GM18505 (cell line): ENCODE results near the gene APELA.

Experiments
- ATAC-seq: cut with Tn5 transposase; IDR thresholded peaks from one replicate; pipeline ENCODE4 v1.9.1; 2021; ENCODE audit not compliant: unreplicated experiment
- POLR2A ChIP-seq: IDR thresholded peaks from 4 replicates; pipeline ENCODE4 v1.6.1; 2011; ENCODE audit warnings: borderline replicate concordance; ENCODE audit not compliant: insufficient read depth, insufficient read length; ENCODE audit errors: extremely low read depth

APELA gene

GRCh38 chr4:164935363-164935762 is 58.4 kb downstream of the APELA start:
- peak; percentile 53 for ATAC-seq
- no peak for TF ChIP-seq POLR2A

- peak; percentile 58 for ATAC-seq
Observed at GRCh38 chr4:164935865-164936606, 59.1 kb downstream of the APELA start.

GRCh38 chr4:164937576-164938270 is 60.7 kb downstream of the APELA start:
- peak; percentile 35 for ATAC-seq
- TF ChIP-seq POLR2A: no peak

- TF ChIP-seq POLR2A: no peak
- no peak for ATAC-seq
Observed at GRCh38 chr4:164943192-164943591, 66.2 kb downstream of the APELA start.

- ATAC-seq: no peak
- TF ChIP-seq POLR2A: no peak
Observed at GRCh38 chr4:164945146-164945545, 68.2 kb downstream of the APELA start.

GRCh38 chr4:164946810-164947209 is 69.8 kb downstream of the APELA start:
- no peak for TF ChIP-seq POLR2A
- no peak for ATAC-seq
